NOMO-1 treated with dmso at 0.1 percent for 144 hours (cell line): ENCODE data around the gene IMPG2.

Experiments
- DNase-seq: peaks from one replicate; lab custom pipeline; 2025; ENCODE audit not compliant: unreplicated experiment; lab: John Stamatoyannopoulos, UW

Gene IMPG2

GRCh38 chr3:101243285-101244211, 76.8 kb downstream of the IMPG2 start:
- DNase-seq, result no peak

DNA sequence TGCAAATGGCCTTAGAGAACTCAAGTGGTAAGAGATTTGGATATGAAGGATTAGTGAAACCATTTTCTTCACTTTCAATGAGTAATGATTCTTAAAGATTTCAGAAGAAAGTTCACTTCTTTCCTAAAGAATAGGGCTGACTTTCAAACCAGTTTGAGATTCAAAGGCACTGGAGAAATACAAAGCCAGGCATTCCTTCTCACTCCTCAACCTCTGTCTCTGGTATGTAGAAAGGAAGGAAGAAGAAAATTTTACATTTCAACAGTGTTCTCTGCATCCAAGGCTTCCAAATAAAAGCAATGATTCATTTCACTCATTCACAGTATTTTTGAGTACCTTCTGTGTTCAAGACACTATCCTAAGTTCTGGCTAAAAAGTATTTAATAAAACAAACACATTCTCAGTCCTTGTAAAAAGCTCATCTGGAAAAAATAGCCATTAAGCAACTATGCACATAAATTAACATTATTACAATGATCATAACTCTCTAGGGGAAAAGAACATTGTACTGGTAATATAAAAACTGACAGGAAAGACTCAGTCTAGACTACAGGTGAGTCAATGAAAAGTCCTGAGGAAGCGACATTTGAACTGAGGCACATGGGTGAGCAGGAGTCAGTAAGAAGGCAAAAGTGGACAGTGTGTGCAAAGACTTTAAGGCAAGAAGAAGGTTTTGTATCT, 79.5 kb downstream of the IMPG2 start:
- no peak for DNase-seq

- DNase-seq, result no peak
Observed at GRCh38 chr3:101235048-101235447, 85.3 kb downstream of the IMPG2 start.

GRCh38 chr3:101230618-101231017, 89.8 kb downstream of the IMPG2 start:
- no peak for DNase-seq

DNA sequence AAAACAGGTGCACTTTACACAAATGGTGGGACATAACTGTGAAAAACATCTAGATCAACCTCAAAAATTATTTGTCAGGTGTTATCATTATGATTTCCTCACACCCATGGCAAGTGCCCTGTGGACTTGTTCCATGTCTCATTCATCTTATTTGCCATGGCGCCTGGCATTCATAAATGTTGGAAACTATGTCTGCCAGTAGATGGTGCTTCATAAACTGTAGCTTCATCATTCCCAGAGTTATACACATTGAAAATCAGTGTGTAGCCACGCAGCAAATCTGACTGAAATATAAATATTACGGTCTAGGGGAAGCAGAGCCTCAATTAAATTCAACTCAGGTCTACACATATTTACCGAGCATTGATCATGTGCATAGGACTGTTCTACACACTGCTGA, 90.7 kb downstream of the IMPG2 start:
- no peak for DNase-seq

DNA sequence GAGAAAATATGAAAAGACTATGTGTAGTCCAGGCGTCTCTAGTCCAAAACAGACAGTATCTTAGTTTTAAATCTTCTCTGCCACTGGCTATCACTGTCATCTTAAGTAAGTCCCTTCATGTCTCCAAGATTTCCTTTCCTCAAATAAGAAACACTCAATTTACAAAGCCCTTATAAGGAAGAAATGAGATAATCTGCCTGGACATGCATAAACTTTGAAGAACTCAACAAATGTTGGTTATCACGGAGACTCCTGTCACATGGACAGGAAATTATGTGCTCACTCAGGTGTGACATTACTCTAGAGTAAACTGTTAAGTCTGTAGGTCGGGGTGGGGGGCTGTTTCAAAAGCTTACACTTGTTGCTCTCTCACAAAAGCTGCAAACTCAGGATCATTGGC, 91.9 kb downstream of the IMPG2 start:
- DNase-seq, result no peak

- no peak for DNase-seq
Observed at GRCh38 chr3:101224739-101225138, 95.6 kb downstream of the IMPG2 start.

GRCh38 chr3:101223016-101223415, 97.4 kb downstream of the IMPG2 start:
- DNase-seq, result no peak

GRCh38 chr3:101219842-101220560, 100.4 kb downstream of the IMPG2 start:
- no peak for DNase-seq

GRCh38 chr3:101217472-101218245, 102.7 kb downstream of the IMPG2 start:
- no peak for DNase-seq

DNA sequence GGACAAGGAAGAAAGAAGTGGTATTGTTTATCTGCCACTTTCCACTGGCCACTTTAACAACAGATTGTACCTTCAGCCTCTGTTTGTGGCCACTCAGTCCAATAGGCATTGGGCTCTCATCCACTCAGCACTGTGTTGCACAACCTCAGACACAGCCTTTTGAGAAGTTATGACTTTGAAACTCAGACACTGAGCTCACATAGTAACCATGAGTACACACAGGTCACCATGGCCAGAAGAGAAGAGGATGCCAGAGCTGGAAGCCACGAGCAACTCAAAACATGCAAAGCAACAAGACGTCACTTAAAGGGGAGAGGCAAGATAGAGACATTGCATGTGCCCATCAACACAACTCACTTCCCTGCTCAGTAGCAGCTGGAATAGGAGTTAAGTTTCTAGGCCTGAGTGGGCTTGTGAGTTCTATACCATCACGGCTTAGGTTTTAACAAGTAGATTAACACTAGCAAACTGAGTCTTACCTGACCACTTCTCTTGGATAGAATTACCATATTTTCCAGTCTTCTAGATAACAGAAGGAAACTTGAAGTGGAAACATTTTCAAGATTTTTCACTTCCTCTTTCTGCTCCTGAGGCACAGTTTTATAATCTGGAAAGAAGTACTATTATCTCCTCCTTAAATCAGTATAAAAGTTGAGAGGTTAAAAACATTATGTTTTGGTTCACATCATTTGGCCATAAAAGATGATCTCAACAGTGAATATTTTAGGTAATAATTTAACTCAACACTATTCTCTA, 103.5 kb downstream of the IMPG2 start:
- peak; percentile 5 for DNase-seq

DNA sequence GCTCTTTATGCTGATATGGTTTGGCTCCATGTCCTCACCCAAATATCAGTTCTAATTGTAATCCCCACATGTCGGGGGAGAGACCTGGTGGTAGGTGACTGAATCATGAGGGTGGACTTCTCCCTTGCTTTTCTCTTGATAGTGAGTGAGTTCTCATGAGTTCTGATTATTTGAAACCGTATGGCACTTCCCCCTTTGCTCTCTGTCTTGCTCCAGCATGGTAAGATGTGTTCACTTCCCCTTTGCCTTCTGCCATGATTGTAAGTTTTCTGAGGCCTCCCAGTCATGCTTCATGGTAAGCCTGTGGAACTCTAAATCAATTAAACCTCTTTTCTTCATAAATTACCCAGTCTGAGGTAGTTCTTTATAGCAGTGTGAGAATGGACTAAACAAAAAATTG, 107.6 kb downstream of the IMPG2 start:
- peak; percentile 35 for DNase-seq

GRCh38 chr3:101204246-101204645, 116.1 kb downstream of the IMPG2 start:
- DNase-seq, result no peak

DNA sequence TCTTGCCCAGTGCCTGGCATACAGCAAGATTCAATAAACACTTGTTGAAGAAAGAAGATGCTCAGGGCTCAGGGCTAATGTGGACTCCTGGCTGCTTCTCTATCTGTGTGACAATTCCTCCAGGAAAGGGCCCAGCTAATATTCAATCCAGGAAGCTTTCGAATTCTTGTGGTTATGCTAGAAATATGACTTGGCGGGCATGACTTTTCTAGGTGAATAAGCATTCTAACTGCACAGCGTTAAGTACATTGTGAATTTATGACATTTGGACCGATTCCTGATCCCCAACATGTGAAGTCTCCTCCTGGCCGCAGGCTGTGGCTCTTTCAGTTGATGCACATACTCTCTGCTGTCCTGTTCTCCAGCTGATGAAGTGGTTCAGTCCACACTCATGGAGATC, 117.0 kb downstream of the IMPG2 start:
- no peak for DNase-seq

GRCh38 chr3:101202640-101203039, 117.7 kb downstream of the IMPG2 start:
- no peak for DNase-seq

DNA sequence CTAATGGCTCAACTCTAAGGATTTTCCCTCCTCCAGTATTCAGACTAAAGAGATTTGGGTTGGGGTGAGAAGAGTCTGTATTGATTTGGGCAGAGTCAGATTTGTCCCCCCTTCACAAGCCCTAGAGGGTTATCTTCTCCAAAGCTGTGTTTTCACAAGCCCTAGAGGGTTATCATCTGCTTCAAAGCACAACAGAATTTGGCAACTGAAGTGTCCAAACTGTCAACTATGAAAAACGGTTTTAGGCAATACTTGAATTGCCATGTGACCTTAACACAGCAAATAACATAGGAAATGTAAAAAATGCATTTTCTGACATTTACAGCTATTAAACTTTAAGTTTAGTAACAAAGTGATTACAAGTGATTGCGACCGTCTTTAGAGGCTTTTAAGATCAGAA, 119.9 kb downstream of the IMPG2 start:
- DNase-seq, result no peak

GRCh38 chr3:101195951-101196713, 124.2 kb downstream of the IMPG2 start:
- DNase-seq, result no peak

GRCh38 chr3:101194392-101194791, 126.0 kb downstream of the IMPG2 start:
- DNase-seq, result no peak

GRCh38 chr3:101193957-101194356, 126.4 kb downstream of the IMPG2 start:
- no peak for DNase-seq
